SK-N-DZ (cell line): ENCODE results near the gene KLHL13.
"Not testable (repeated sequence)": the region's sequence is repeated elsewhere in the genome, so short reads cannot be mapped to it uniquely, and the experiment has no call there.

Experiments
- DNase-seq: peaks from one replicate; pipeline ENCODE4 v3.0.0-alpha.2; 2015; ENCODE audit warnings: low spot score

Gene KLHL13

GRCh38 chrX:118088084-118088483, 28.5 kb downstream of the KLHL13 start:
- no peak for DNase-seq

DNA sequence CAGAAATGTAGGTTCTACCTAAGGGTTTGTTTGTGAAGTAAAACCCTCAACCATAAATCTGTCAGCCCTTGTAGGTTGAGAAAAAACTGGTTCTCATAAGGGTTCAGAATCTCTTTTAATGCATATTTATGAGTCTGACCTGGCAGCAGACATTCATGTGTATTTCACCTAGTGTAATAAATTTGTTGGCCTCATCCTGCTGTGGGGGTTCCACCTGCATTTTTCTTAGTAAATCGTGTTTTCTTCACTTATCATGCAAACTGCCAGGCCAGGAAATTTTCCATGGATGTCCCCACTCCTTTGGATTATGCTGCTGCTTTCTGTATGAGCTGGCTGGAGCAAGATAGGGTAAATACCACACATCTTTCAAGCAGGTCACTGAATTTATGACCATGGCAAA, 42.4 kb downstream of the KLHL13 start:
- DNase-seq = no peak

DNA sequence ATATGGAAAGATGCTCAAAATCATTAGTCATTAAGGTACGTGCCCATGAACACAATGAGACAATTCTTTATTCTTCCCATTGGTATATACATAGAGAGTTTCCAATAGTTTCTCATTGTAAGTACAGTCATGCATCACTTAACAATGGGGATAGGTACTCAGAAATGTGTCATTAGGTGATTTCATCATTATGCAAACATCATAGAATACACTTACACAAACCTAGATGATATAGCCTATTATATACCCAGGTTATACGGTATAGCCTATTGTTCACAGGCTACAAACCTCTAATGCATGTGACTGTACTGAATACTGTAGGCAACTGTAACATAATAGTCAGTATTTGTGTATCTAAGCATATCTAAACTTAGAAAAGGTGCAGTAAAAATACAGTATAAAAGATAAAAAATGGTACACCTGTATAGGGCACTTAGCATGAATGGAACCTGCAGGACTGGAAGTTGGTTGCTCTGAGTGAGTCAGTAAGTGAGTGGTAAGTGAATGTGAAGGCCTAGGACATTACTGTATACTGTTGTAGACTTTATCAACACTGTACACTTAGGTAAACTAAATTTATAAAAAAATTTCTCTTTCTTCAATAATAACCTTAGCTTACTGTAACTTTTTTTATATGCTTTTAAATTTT, 49.6 kb downstream of the KLHL13 start:
- DNase-seq = no peak

DNA sequence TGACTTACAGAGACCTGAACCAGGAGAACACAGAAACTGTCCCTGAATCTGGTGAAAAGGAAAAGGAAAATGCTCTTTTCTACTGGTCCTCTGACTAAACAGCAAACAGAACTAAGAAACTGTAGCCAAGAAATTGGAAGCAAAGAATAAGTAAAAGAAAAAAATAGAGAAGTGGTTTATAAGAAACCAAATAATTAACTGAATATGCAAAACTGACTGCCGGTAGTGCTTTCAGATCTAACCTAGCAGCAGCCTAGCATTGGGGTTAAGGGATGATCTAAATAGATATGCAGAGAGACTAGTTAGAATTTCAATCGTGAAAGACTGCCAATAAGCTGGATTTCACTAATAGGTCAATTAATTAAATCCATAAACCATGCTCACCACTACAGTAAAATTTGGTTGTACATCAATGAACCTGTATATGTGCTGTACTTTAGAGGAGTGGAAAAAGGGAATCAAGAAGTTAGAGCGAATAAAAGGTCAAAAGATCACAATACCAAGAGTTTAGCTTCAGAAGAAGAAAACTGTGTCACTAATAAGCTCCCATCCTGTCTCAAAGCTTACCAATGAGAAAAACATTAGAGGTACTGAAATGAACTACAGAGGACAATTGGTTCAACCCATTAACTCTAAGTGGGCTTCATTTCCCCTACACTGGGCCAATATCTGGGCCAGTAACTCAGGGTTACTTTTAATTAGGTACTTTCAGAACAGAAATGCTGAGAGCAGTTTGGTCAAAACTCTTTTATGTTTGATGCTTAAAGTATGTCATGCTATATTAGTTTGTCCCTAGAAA, 53.6 kb downstream of the KLHL13 start:
- DNase-seq = no peak

DNA sequence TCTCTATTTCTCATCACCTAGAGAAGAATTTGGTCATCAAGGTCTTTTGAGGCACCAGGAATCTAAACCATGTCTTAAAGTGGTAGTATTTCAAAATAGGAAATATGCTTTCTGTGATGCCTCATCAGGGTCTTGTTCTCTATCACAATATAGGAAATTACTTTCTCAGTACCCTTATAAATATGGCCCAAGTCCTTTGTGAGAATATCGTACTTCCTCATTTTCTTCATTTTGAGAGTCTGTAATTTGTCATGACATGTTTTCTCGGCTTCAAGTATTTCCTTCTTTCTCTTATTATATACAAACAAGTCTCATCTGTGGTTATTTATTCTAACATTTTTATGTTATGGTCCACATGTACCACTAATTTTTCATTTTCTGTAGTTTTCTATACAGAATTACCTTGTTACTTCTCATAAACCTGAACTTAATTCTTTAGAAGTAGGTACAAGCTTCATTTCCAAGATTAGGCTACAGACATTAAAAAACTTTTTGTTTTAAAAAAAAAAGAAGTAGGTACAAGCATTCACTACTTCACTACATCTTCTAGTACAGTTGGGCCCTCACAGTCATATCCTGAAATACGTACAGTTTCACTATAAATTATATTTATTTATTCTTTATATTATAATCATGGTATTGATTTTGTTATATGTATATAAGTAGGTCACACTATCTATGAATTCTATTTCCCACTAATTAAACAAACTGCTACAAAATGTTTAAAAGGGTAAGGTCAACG, 54.4 kb downstream of the KLHL13 start:
- no peak for DNase-seq

DNA sequence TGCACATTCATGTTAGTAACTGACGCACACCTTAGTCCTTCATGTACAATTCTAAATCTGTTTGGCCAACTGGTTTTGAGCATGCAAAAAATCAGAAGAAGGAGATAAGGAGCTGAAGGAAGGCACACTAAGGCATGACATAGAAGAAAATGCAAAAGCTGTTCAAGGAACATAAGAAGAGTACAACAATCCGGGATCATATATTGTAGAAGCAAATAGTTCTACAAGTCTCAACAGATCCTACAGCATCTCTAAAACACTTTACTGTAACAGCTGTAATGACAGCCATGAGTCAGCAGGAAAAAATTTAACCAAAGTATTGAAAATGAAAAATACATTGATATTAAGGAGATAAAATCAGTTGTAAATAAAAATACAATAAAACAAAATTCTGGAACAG, 57.7 kb downstream of the KLHL13 start:
- no peak for DNase-seq

- DNase-seq = no peak
Observed at GRCh38 chrX:118056870-118057269, 59.7 kb downstream of the KLHL13 start.

DNA sequence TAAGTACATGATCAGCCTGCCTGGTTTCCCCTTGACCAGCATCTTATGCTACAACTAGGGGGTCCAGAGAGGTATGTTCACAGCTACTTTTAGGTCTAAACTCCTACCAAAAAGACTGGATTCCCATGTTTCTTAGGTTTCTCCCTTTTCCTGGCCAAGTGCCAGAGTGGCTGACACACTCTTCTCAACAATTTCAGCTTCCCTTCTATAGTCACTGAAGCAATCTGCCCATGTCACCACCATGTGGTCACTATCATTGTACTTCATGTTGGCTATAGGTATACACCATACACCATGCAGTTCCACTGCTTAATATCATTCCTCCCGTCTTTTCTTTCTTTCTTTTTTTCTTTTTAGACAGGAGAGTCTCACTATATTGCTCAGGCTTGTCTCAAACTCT, 66.9 kb downstream of the KLHL13 start:
- no peak for DNase-seq

GRCh38 chrX:118047446-118048186, 69.0 kb downstream of the KLHL13 start:
- DNase-seq = no peak

- DNase-seq = no peak
Observed at GRCh38 chrX:118039591-118039990, 77.0 kb downstream of the KLHL13 start.

- no peak for DNase-seq
Observed at GRCh38 chrX:118038614-118039365, 77.8 kb downstream of the KLHL13 start.

GRCh38 chrX:118026631-118027030, 90.0 kb downstream of the KLHL13 start:
- DNase-seq = no peak

GRCh38 chrX:118025226-118025625, 91.4 kb downstream of the KLHL13 start:
- no peak for DNase-seq

GRCh38 chrX:118024482-118024881, 92.1 kb downstream of the KLHL13 start:
- no peak for DNase-seq

GRCh38 chrX:118022753-118023152, 93.9 kb downstream of the KLHL13 start:
- no peak for DNase-seq

GRCh38 chrX:118016422-118016821, 100.2 kb downstream of the KLHL13 start:
- DNase-seq = no peak

DNA sequence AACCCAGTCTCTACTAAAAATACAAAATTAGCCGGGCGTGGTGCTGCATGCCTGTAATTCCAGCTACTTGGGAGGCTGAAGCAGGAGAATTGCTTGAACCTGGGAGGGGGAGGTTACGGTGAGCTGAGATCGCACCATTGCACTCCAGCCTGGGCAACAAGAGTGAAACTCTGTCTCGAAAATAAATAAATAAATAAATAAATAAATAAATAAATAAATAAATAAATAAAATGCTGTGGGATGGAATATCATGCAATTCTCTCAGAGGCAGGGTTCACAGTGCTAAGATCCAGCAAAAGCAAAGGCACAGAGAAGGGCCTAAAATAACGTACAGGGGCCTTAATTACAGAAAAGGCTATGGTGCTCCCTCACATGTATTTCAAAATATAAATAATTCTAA, 114.2 kb downstream of the KLHL13 start:
- not testable (repeated sequence) for DNase-seq

DNA sequence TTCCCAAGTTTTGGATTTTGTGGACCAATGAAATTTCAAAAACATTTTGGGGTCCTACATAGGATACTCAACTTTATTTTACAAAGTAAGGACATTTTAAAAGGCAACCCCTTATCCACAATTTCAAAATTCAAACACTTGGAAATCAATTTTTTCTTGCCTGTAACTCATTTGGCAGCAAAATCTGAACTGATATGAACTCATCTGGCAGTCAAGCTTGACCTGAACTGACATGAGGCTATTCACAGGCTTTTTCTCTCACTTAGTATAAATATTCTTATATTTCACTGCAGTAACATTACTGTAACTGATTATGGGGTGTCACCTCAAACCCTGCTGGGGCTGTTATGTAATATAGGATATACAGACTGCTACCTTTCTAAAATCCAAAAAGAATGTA, 116.1 kb downstream of the KLHL13 start:
- no peak for DNase-seq

GRCh38 chrX:117998171-117998570, 118.4 kb downstream of the KLHL13 start:
- no peak for DNase-seq

- DNase-seq = no peak
Observed at GRCh38 chrX:117996918-117997480, 119.6 kb downstream of the KLHL13 start.

- no peak for DNase-seq
Observed at GRCh38 chrX:117996408-117996807, 120.2 kb downstream of the KLHL13 start.
